Glomerular endothelial cell (primary cell): ENCODE results near the gene B4GALT2. TPM values are rescaled to one million over a fixed set of nuclear protein-coding genes. Genes with fewer than 3 reads are reported as not detected.
A peak's percentile ranks its signal among the peaks of the same experiment; 100 is the strongest.

ENCODE experiments used
- DNase-seq: peaks from one replicate; pipeline ENCODE4 v3.0.0-alpha.2; 2011; ENCODE audit warnings: low read depth, low spot score; ENCODE audit errors: extremely low read depth
- total RNA-seq: library from RNA; depleted of rRNA; stranded (reverse); fragments of >200 nt; gene quantifications from 2 replicates; pipeline ENCODE4 v1.2.3, GENCODE V29; 2015

B4GALT2 gene
- total RNA-seq = 87.5 and 93.8 TPM in 2 replicates

GRCh38 chr1:43978551-43979260, at the start of gene B4GALT2:
Gene B4GALT2 (plus strand): TSS chr1:43979210. CDS start chr1:43981161, 1,951 bp downstream.
- DNase-seq = no peak

- DNase-seq = no peak
Observed at GRCh38 chr1:43930168-43930948, 48.7 kb upstream of the B4GALT2 start.

GRCh38 chr1:43930949-43931275, 48.1 kb upstream of the B4GALT2 start:
- no peak for DNase-seq

- DNase-seq = no peak
Observed at GRCh38 chr1:43931711-43932660, 47.0 kb upstream of the B4GALT2 start.

- no peak for DNase-seq
Observed at GRCh38 chr1:43932786-43933385, 46.1 kb upstream of the B4GALT2 start.

- DNase-seq = no peak
Observed at GRCh38 chr1:43933386-43934100, 45.5 kb upstream of the B4GALT2 start, which contains the start of gene ARTN. Gene ARTN (plus strand): TSS chr1:43933801. CDS start chr1:43935657, 1,856 bp downstream.

GRCh38 chr1:43934101-43934985, 44.7 kb upstream of the B4GALT2 start:
- peak; percentile 14 for DNase-seq

GRCh38 chr1:43934986-43935324, 44.1 kb upstream of the B4GALT2 start:
- DNase-seq = no peak

- DNase-seq = no peak
Observed at GRCh38 chr1:43935711-43936427, 43.1 kb upstream of the B4GALT2 start.

- DNase-seq = no peak
Observed at GRCh38 chr1:43936431-43937151, 42.4 kb upstream of the B4GALT2 start.

- DNase-seq = no peak
Observed at GRCh38 chr1:43937179-43937865, 41.7 kb upstream of the B4GALT2 start.

- DNase-seq = no peak
Observed at GRCh38 chr1:43938383-43938782, 40.6 kb upstream of the B4GALT2 start.

GRCh38 chr1:43938892-43939587, 40.0 kb upstream of the B4GALT2 start:
- DNase-seq = no peak

GRCh38 chr1:43942411-43942810, 36.6 kb upstream of the B4GALT2 start:
- no peak for DNase-seq

- DNase-seq = no peak
Observed at GRCh38 chr1:43944860-43945259, 34.1 kb upstream of the B4GALT2 start.

- DNase-seq = no peak
Observed at GRCh38 chr1:43945674-43946235, 33.3 kb upstream of the B4GALT2 start.
